ENCODE results near the gene RIPPLY2.

DNA sequence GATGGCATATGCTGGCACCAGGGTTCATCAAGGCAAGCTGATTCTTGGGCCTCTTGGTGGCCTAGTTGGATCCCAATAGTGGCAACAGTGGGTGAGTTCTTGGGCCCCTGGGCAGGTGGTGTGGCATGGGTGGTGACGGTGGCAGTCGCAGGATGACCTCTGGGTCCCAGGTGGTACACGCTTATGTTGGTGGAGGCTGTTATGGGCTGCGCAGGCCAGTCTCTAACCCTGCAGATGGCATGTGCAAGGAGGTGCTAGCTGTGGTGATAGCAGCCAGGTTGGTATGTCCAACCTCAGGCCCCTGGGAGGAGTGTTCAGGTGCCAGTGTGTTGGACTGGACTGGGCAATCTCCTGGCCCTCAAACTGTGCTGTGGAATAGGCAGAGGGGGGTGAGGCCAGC, 52.5 kb downstream of the RIPPLY2 start:
- TF ChIP-seq POLR2A (IDR thresholded peaks at IDR 0.05) = no peak
- TF ChIP-seq EP300 (IDR thresholded peaks at IDR 0.05) = no peak
